Measurements from ENCODE around the gene COMMD10. TPM values are rescaled to one million over a fixed set of nuclear protein-coding genes. Genes with fewer than 3 reads are reported as not detected.

Gene COMMD10
- total and polyA plus RNA-seq, 2 of the 8 experiments (the other 6 are each of a cell fraction or from before 2014, with no cell fraction given) = 16.5 to 43.4 TPM

- FAIRE-seq = no peak
- H3K27ac ChIP-seq (ENCODE audit: low read depth, low read length) = no peak overlapping the region
- no peak overlapping the region for H2BK15ac ChIP-seq (ENCODE audit: low read length)
- H2BK20ac ChIP-seq (ENCODE audit: low read length) = no peak overlapping the region
- 88% methylated on average over 3 of the region's 3 CpGs; no CpG with 5 or more reads in 1 of the 2 experiments for WGBS, 2 experiments (ENCODE audit: extremely low coverage in 1 of 2, insufficient coverage in 1 of 2, insufficient read length in 1 of 2, insufficient replicate concordance in 2 of 2, low coverage in 1 of 2, low lambda C conversion rate in 2 of 2, missing lambda C conversion rate in 1 of 2)
- no peaks in the 10 kb centered on the region for H3K79me1 ChIP-seq (ENCODE audit: low read depth, low read length)
- no peak overlapping the region for H4K5ac ChIP-seq (ENCODE audit: insufficient read length, low read depth, low read length)
- H4K8ac ChIP-seq (ENCODE audit: extremely low read depth, insufficient read depth, low read length) = no peak overlapping the region
- peak overlapping the region; percentile 70 for H2AFZ ChIP-seq (ENCODE audit: low read length)
- no peak overlapping the region for H2BK120ac ChIP-seq (replicated peaks; ENCODE audit: low read depth, low read length)
- CTCF ChIA-PET (ENCODE audit: partially characterized antibody) = interaction anchor here (1.0 to 1.2 kb wide), 3 partner anchors 30 to 404 kb away, joined by 3 to 4 read pairs (median 3); no protein-coding TSS in a partner anchor
- H3K23me2 ChIP-seq (ENCODE audit: low read depth, low read length) = no peaks in the 10 kb centered on the region
- H3K36me3 ChIP-seq (ENCODE audit: control insufficient read depth in 2 of 4, insufficient read depth in 4 of 4, low read length in 3 of 4) = no peaks in the 10 kb centered on the region
- POLR2A ChIA-PET (ENCODE audit: partially characterized antibody) = no interaction called here
- H4K91ac ChIP-seq (replicated peaks; ENCODE audit: insufficient read length, low read length) = no peak overlapping the region
- H3K56ac ChIP-seq (replicated peaks; ENCODE audit: insufficient read length, low read depth, low read length) = no peak overlapping the region
- no peak for TF ChIP-seq SP2 (IDR thresholded peaks at IDR 0.05; ENCODE audit: low read length)
- TF ChIP-seq POLR2AphosphoS5 (IDR thresholded peaks at IDR 0.05; ENCODE audit: low read depth, low read length) = no peak
- no peak for TF ChIP-seq ZNF274 (IDR thresholded peaks at IDR 0.05; ENCODE audit: borderline replicate concordance, extremely low read depth, low read length)
- TF ChIP-seq CBX8 (IDR thresholded peaks at IDR 0.05; ENCODE audit: borderline replicate concordance, low read depth, low read length) = no peak
- TF ChIP-seq, protein P1, sequence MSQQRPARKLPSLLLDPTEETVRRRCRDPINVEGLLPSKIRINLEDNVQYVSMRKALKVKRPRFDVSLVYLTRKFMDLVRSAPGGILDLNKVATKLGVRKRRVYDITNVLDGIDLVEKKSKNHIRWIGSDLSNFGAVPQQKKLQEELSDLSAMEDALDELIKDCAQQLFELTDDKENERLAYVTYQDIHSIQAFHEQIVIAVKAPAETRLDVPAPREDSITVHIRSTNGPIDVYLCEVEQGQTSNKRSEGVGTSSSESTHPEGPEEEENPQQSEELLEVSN (IDR thresholded peaks at IDR 0.05) = no peak
- TF ChIP-seq CREB1 (IDR thresholded peaks at IDR 0.05) = no peak
- TF ChIP-seq TCF12 (IDR thresholded peaks at IDR 0.05; ENCODE audit: low read depth, low read length) = no peak
- TF ChIP-seq SRF (IDR thresholded peaks at IDR 0.05; ENCODE audit: low read depth, low read length) = no peak
- TF ChIP-seq SIRT6 (IDR thresholded peaks at IDR 0.05; ENCODE audit: low read length) = no peak
- TF ChIP-seq RNF2 (IDR thresholded peaks at IDR 0.05; ENCODE audit: borderline replicate concordance, low read depth, low read length, missing control alignments, poor library complexity, severe bottlenecking) = no peak
- TF ChIP-seq CHD1 (IDR thresholded peaks at IDR 0.05; ENCODE audit: low read depth, low read length) = no peak
- TF ChIP-seq SP1 (IDR thresholded peaks at IDR 0.05; ENCODE audit: low read depth, low read length) = no peak
- TF ChIP-seq RXRA (IDR thresholded peaks at IDR 0.05; ENCODE audit: insufficient read depth, low read depth, low read length) = no peak
- TF ChIP-seq SIN3A (conservative IDR thresholded peaks at IDR 0.05 in 1 of 2, IDR thresholded peaks at IDR 0.05 in 1 of 2; ENCODE audit: low read depth in 1 of 2, low read length in 2 of 2) = no peak
- 0 out of 2 replicates have a peak overlapping the region, but pooled peaks have one; percentile 14 for H3K18ac ChIP-seq (ENCODE audit: extremely low read depth, low read length)
- no peak overlapping the region for H3K4me2 ChIP-seq (ENCODE audit: insufficient read depth in 1 of 2, low read depth in 2 of 2, low read length in 2 of 2)
- no peak overlapping the region for H3K9ac ChIP-seq (replicated peaks in 1 of 4; ENCODE audit: extremely low read depth in 1 of 4, low read depth in 3 of 4, low read length in 3 of 4)
- no peak overlapping the region for H3K14ac ChIP-seq (ENCODE audit: insufficient read length)
- no peak for DNase-seq (ENCODE audit: low read depth in 1 of 2, low spot score in 2 of 2)
- no peak overlapping the region for H2AK5ac ChIP-seq (ENCODE audit: low read depth, low read length)
- H3K4me3 ChIP-seq (ENCODE audit: extremely low read depth in 1 of 4, insufficient read depth in 2 of 4, low read depth in 3 of 4, low read length in 4 of 4) = no peak overlapping the region
- no peaks in the 10 kb centered on the region; a peak in 1 of 7 replicates for H3K27me3 ChIP-seq (replicated peaks in 1 of 4; ENCODE audit: control insufficient read depth in 3 of 4, extremely low read depth in 1 of 4, insufficient read depth in 3 of 4, low read length in 3 of 4)
- H3K4me1 ChIP-seq (replicated peaks in 1 of 4; ENCODE audit: control insufficient read depth in 3 of 4, insufficient read depth in 4 of 4, low read length in 3 of 4) = peaks cover 0 to 6% (median 0%) of the 10 kb centered on the region in 4 experiments; a peak in 1 of 7 replicates
- H3K79me2 ChIP-seq (ENCODE audit: control insufficient read depth in 1 of 2, insufficient read depth in 2 of 2, low read length in 2 of 2) = no peaks in the 10 kb centered on the region
- H3K23ac ChIP-seq (ENCODE audit: insufficient read length) = no peak overlapping the region
- no peaks in the 10 kb centered on the region for H4K20me1 ChIP-seq (replicated peaks in 1 of 2; ENCODE audit: control insufficient read depth in 1 of 2, insufficient read depth in 2 of 2, low read length in 2 of 2)
- no peak overlapping the region for H3K4ac ChIP-seq (replicated peaks; ENCODE audit: insufficient read length, low read depth, low read length)
- no peaks in the 10 kb centered on the region for H3K9me3 ChIP-seq (ENCODE audit: insufficient read depth in 2 of 2, low read depth in 1 of 2, low read length in 1 of 2)
- H2BK12ac ChIP-seq (ENCODE audit: low read depth, low read length) = no peak overlapping the region
- H2BK5ac ChIP-seq (ENCODE audit: low read depth, low read length) = no peak overlapping the region
Measured at GRCh38 chr5:116038817-116039216, 46.0 kb upstream of the COMMD10 start.

Data from H1 (cell line).